Measurements from ENCODE around the gene INTS6L. TPM values are rescaled to one million over a fixed set of nuclear protein-coding genes. Genes with fewer than 3 reads are reported as not detected.

The INTS6L gene
- total and polyA plus RNA-seq, 2 of the 8 experiments (the other 6 are each of a cell fraction or from before 2014, with no cell fraction given) = 4.1 to 5.2 TPM

- H2BK12ac ChIP-seq (ENCODE audit: low read depth, low read length) = no peak overlapping the region
- no peak overlapping the region for H4K91ac ChIP-seq (replicated peaks; ENCODE audit: insufficient read length, low read length)
- DNase-seq (ENCODE audit: low read depth in 1 of 2, low spot score in 2 of 2) (peak; percentile 19 to 55), FAIRE-seq (no peak)
- H2AK5ac ChIP-seq (ENCODE audit: low read depth, low read length) = no peak overlapping the region
- POLR2A ChIA-PET (ENCODE audit: partially characterized antibody) = interaction anchor here (0.7 kb wide), 1 partner anchor 223 kb away, joined by 3 read pairs; no protein-coding TSS in a partner anchor
- H2BK20ac ChIP-seq (ENCODE audit: low read length) = no peak overlapping the region
- no peak overlapping the region for H3K4me2 ChIP-seq (ENCODE audit: insufficient read depth in 1 of 2, low read depth in 2 of 2, low read length in 2 of 2)
- H3K9ac ChIP-seq (replicated peaks in 1 of 4; ENCODE audit: extremely low read depth in 1 of 4, low read depth in 3 of 4, low read length in 3 of 4) = no peak overlapping the region
- H3K27ac ChIP-seq (ENCODE audit: low read depth, low read length) = no peak overlapping the region
- no peak overlapping the region for H2BK120ac ChIP-seq (replicated peaks; ENCODE audit: low read depth, low read length)
- no peaks in the 10 kb centered on the region for H4K20me1 ChIP-seq (replicated peaks in 1 of 2; ENCODE audit: control insufficient read depth in 1 of 2, insufficient read depth in 2 of 2, low read length in 2 of 2)
- H2AFZ ChIP-seq (ENCODE audit: low read length) = no peak overlapping the region
- H3K4ac ChIP-seq (replicated peaks; ENCODE audit: insufficient read length, low read depth, low read length) = no peak overlapping the region
- no peak overlapping the region for H3K18ac ChIP-seq (ENCODE audit: extremely low read depth, low read length)
- no peak overlapping the region for H2BK5ac ChIP-seq (ENCODE audit: low read depth, low read length)
- no peaks in the 10 kb centered on the region for H3K4me1 ChIP-seq (replicated peaks in 1 of 4; ENCODE audit: control insufficient read depth in 3 of 4, insufficient read depth in 4 of 4, low read length in 3 of 4)
- H3K4me3 ChIP-seq (ENCODE audit: extremely low read depth in 1 of 4, insufficient read depth in 2 of 4, low read depth in 3 of 4, low read length in 4 of 4) = no peak overlapping the region
- no peaks in the 10 kb centered on the region for H3K23me2 ChIP-seq (ENCODE audit: low read depth, low read length)
- H4K5ac ChIP-seq (ENCODE audit: insufficient read length, low read depth, low read length) = no peak overlapping the region
- peaks cover 0 to 3% of the 10 kb centered on the region in 2 experiments; a peak in 1 of 4 replicates for H3K9me3 ChIP-seq (ENCODE audit: insufficient read depth in 2 of 2, low read depth in 1 of 2, low read length in 1 of 2)
- 43% methylated on average over 5 of the region's 18 CpGs; no CpG with 5 or more reads in 1 of the 2 experiments for WGBS, 2 experiments (ENCODE audit: extremely low coverage in 1 of 2, insufficient coverage in 1 of 2, insufficient read length in 1 of 2, insufficient replicate concordance in 2 of 2, low coverage in 1 of 2, low lambda C conversion rate in 2 of 2, missing lambda C conversion rate in 1 of 2)
- H3K36me3 ChIP-seq (ENCODE audit: control insufficient read depth in 2 of 4, insufficient read depth in 4 of 4, low read length in 3 of 4) = no peaks in the 10 kb centered on the region
- no peak overlapping the region for H3K56ac ChIP-seq (replicated peaks; ENCODE audit: insufficient read length, low read depth, low read length)
- H2BK15ac ChIP-seq (ENCODE audit: low read length) = no peak overlapping the region
- H3K79me2 ChIP-seq (ENCODE audit: control insufficient read depth in 1 of 2, insufficient read depth in 2 of 2, low read length in 2 of 2) = no peaks in the 10 kb centered on the region
- CTCF ChIA-PET (ENCODE audit: partially characterized antibody) = interaction anchor here (0.6 to 1.9 kb wide), 4 partner anchors 12 to 52 kb away, joined by 3 to 8 read pairs (median 4); no protein-coding TSS in a partner anchor
- no peak overlapping the region for H3K14ac ChIP-seq (ENCODE audit: insufficient read length)
- no peak overlapping the region for H4K8ac ChIP-seq (ENCODE audit: extremely low read depth, insufficient read depth, low read length)
- H3K79me1 ChIP-seq (ENCODE audit: low read depth, low read length) = no peaks in the 10 kb centered on the region
- H3K23ac ChIP-seq (ENCODE audit: insufficient read length) = no peak overlapping the region
- H3K27me3 ChIP-seq (replicated peaks in 1 of 4; ENCODE audit: control insufficient read depth in 3 of 4, extremely low read depth in 1 of 4, insufficient read depth in 3 of 4, low read length in 3 of 4) = no peaks in the 10 kb centered on the region
- TF ChIP-seq EP300 (IDR thresholded peaks at IDR 0.05; ENCODE audit: borderline replicate concordance in 1 of 2, low read depth in 2 of 2, low read length in 2 of 2) (no peak), JUND (IDR thresholded peaks at IDR 0.05; ENCODE audit: low read length) (no peak), HDAC6 (IDR thresholded peaks at IDR 0.05; ENCODE audit: low read depth, low read length) (no peak), POLR2A (IDR thresholded peaks at IDR 0.05; ENCODE audit: control extremely low read depth in 1 of 2, low read depth in 2 of 2, low read length in 2 of 2) (no peak), FOSL1 (IDR thresholded peaks at IDR 0.05; ENCODE audit: insufficient read depth, low read depth, low read length) (no peak), ZNF274 (IDR thresholded peaks at IDR 0.05; ENCODE audit: borderline replicate concordance, extremely low read depth, low read length) (no peak), RAD21 (IDR thresholded peaks at IDR 0.05 in 1 of 2, conservative IDR thresholded peaks at IDR 0.05 in 1 of 2; ENCODE audit: low read depth in 2 of 2, low read length in 2 of 2) (peak; percentile 65 to 77), CBX5 (IDR thresholded peaks at IDR 0.05; ENCODE audit: low read depth, low read length) (no peak), POU5F1 (IDR thresholded peaks at IDR 0.05; ENCODE audit: low read depth, low read length) (no peak), SP1 (IDR thresholded peaks at IDR 0.05; ENCODE audit: low read depth, low read length) (no peak), MAFK (IDR thresholded peaks at IDR 0.05; ENCODE audit: low read depth, low read length) (no peak), KDM4A (IDR thresholded peaks at IDR 0.05; ENCODE audit: low read depth, low read length, severe bottlenecking) (no peak), POLR2AphosphoS5 (IDR thresholded peaks at IDR 0.05; ENCODE audit: low read depth, low read length) (no peak), GABPA (IDR thresholded peaks at IDR 0.05; ENCODE audit: borderline replicate concordance, insufficient read depth, low read length) (no peak)
Measured at GRCh38 chrX:135596495-135596894, 76.0 kb downstream of the INTS6L start.
